ENCODE data around the gene GRK5.

- TF ChIP-seq, protein P1, sequence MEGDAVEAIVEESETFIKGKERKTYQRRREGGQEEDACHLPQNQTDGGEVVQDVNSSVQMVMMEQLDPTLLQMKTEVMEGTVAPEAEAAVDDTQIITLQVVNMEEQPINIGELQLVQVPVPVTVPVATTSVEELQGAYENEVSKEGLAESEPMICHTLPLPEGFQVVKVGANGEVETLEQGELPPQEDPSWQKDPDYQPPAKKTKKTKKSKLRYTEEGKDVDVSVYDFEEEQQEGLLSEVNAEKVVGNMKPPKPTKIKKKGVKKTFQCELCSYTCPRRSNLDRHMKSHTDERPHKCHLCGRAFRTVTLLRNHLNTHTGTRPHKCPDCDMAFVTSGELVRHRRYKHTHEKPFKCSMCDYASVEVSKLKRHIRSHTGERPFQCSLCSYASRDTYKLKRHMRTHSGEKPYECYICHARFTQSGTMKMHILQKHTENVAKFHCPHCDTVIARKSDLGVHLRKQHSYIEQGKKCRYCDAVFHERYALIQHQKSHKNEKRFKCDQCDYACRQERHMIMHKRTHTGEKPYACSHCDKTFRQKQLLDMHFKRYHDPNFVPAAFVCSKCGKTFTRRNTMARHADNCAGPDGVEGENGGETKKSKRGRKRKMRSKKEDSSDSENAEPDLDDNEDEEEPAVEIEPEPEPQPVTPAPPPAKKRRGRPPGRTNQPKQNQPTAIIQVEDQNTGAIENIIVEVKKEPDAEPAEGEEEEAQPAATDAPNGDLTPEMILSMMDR (conservative IDR thresholded peaks at IDR 0.05; ENCODE audit: low read depth, low read length) = no peak
- no peak for TF ChIP-seq EZH2 (IDR thresholded peaks at IDR 0.05; ENCODE audit: borderline replicate concordance, low read depth, low read length, poor library complexity, severe bottlenecking)
Observed at GRCh38 chr10:119248184-119248583, 40.8 kb downstream of the GRK5 start.
